ENCODE results near the gene ZNF282. TPM values are rescaled to one million over a fixed set of nuclear protein-coding genes. Genes with fewer than 3 reads are reported as not detected.

Gene ZNF282
- total RNA-seq, 1 experiment from 2014 or later, result 44.0 TPM

GRCh38 chr7:149261316-149261828 lies 66.0 kb downstream of the ZNF282 start:
- ChIA-PET CTCF (interaction anchor here (0.9 to 3.1 kb wide), 9 partner anchors 9 to 199 kb away, joined by 3 to 35 read pairs (median 4); partner anchors contain the start of gene ZNF282), POLR2A (interaction anchor here (0.5 to 1.4 kb wide), 5 partner anchors 9 to 66 kb away, joined by 3 to 16 read pairs (median 4); partner anchors contain the start of gene ZNF282)
- no peak for DNase-seq
- intact Hi-C loops (cut with micrococcal nuclease; ENCODE audit: unreplicated experiment), result loop anchor here (5.0 kb wide), 1 partner anchor 161 kb away; no protein-coding TSS in a partner anchor
- Histone ChIP-seq H3K9me3 (no peaks in the 10 kb centered on the region), H3K27me3 (replicated peaks; ENCODE audit: control insufficient read depth, insufficient read depth, low read length) (no peaks in the 10 kb centered on the region), H3K36me3 (ENCODE audit: control insufficient read depth, insufficient read depth, low read length) (peaks cover 3% of the 10 kb centered on the region), H3K4me1 (no peaks in the 10 kb centered on the region), H3K4me3 (ENCODE audit: low read depth, low read length) (peak overlapping the region; percentile 65)
- Mint-ChIP-seq H3K36me3 (ENCODE audit: insufficient read depth, unreplicated experiment) (peaks cover 30% of the 10 kb centered on the region), H3K27ac (ENCODE audit: unreplicated experiment) (peak overlapping the region; percentile 94), H3K4me3 (ENCODE audit: unreplicated experiment) (peak overlapping the region; percentile 84), H3K4me1 (ENCODE audit: low read depth, unreplicated experiment) (peaks cover 8% of the 10 kb centered on the region), H3K27me3 (ENCODE audit: insufficient read depth, unreplicated experiment) (no peaks in the 10 kb centered on the region), H3K9me3 (ENCODE audit: unreplicated experiment) (no peaks in the 10 kb centered on the region)
- TF ChIP-seq CTCF (IDR thresholded peaks at IDR 0.05; ENCODE audit: insufficient read depth in 1 of 2, low read depth in 1 of 2, low read length in 1 of 2, severe bottlenecking in 1 of 2, unreplicated experiment in 1 of 2), result no peak
- BruUV-seq (replicated peaks), result no TSS peak

- Mint-ChIP-seq H3K4me3 (ENCODE audit: unreplicated experiment) (peak within 1 kb of the TSS; percentile 84), H3K27me3 (ENCODE audit: insufficient read depth, unreplicated experiment) (no peaks in the 10 kb centered on the region), H3K36me3 (ENCODE audit: insufficient read depth, unreplicated experiment) (peaks cover 34% of the 10 kb centered on the region), H3K9me3 (ENCODE audit: unreplicated experiment) (no peaks in the 10 kb centered on the region), H3K27ac (ENCODE audit: unreplicated experiment) (peak within 1 kb of the TSS; percentile 94), H3K4me1 (ENCODE audit: low read depth, unreplicated experiment) (peaks cover 8% of the 10 kb centered on the region)
- no TSS peak for BruUV-seq (replicated peaks)
- peak; percentile 58 to 90 for TF ChIP-seq CTCF (IDR thresholded peaks at IDR 0.05; ENCODE audit: insufficient read depth in 1 of 2, low read depth in 1 of 2, low read length in 1 of 2, severe bottlenecking in 1 of 2, unreplicated experiment in 1 of 2)
- Histone ChIP-seq H3K9me3 (no peaks in the 10 kb centered on the region), H3K27me3 (replicated peaks; ENCODE audit: control insufficient read depth, insufficient read depth, low read length) (no peaks in the 10 kb centered on the region), H3K4me1 (no peaks in the 10 kb centered on the region), H3K4me3 (ENCODE audit: low read depth, low read length) (peak within 1 kb of the TSS; percentile 65), H3K36me3 (ENCODE audit: control insufficient read depth, insufficient read depth, low read length) (peaks cover 3% of the 10 kb centered on the region)
- ChIA-PET CTCF (interaction anchor here (0.5 to 3.1 kb wide), 10 partner anchors 9 to 400 kb away, joined by 3 to 35 read pairs (median 4); partner anchors contain the start of gene ZNF282), POLR2A (interaction anchor here (0.5 to 1.4 kb wide), 5 partner anchors 9 to 67 kb away, joined by 3 to 16 read pairs (median 4); partner anchors contain the start of gene ZNF282)
- intact Hi-C loops (cut with micrococcal nuclease; ENCODE audit: unreplicated experiment), result loop anchor here (1.0 to 5.0 kb wide), 5 partner anchors 23 to 233 kb away; partner anchors contain the start of genes PDIA4 and ZNF212
- peak; percentile 87 to 91 for DNase-seq
Measured at GRCh38 chr7:149261829-149262617, 66.7 kb downstream of the ZNF282 start, which contains the start of gene ZNF783. TSS of gene ZNF783 (plus strand) at chr7:149262196. CDS start at chr7:149262334, 138 bp downstream.

GRCh38 chr7:149266451-149266850 lies 71.1 kb downstream of the ZNF282 start:
- peaks cover 49% of the 10 kb centered on the region for H3K36me3 Mint-ChIP-seq (ENCODE audit: insufficient read depth, unreplicated experiment)

More at GRCh38 chr7:149266451-149266850, 71.1 kb downstream of the ZNF282 start:
- POLR2A ChIA-PET, result no interaction called here
- H3K4me3 Mint-ChIP-seq (ENCODE audit: unreplicated experiment), result no peak overlapping the region
- H3K27ac Mint-ChIP-seq (ENCODE audit: unreplicated experiment), result no peak overlapping the region
- Histone ChIP-seq H3K9me3 (no peaks in the 10 kb centered on the region), H3K36me3 (ENCODE audit: control insufficient read depth, insufficient read depth, low read length) (peaks cover 3% of the 10 kb centered on the region), H3K4me3 (ENCODE audit: low read depth, low read length) (no peak overlapping the region), H3K27me3 (replicated peaks; ENCODE audit: control insufficient read depth, insufficient read depth, low read length) (no peaks in the 10 kb centered on the region), H3K4me1 (no peaks in the 10 kb centered on the region)
- H3K4me1 Mint-ChIP-seq (ENCODE audit: low read depth, unreplicated experiment), result peaks cover 8% of the 10 kb centered on the region
- no peak for DNase-seq
- no peaks in the 10 kb centered on the region for H3K27me3 Mint-ChIP-seq (ENCODE audit: insufficient read depth, unreplicated experiment)
- BruUV-seq (replicated peaks), result no TSS peak
- no peaks in the 10 kb centered on the region for H3K9me3 Mint-ChIP-seq (ENCODE audit: unreplicated experiment)
- TF ChIP-seq CTCF (IDR thresholded peaks at IDR 0.05; ENCODE audit: insufficient read depth in 1 of 2, low read depth in 1 of 2, low read length in 1 of 2, severe bottlenecking in 1 of 2, unreplicated experiment in 1 of 2), result no peak
- intact Hi-C loops (cut with micrococcal nuclease; ENCODE audit: unreplicated experiment), result no loop called here
- CTCF ChIA-PET, result no interaction called here

Measured in Caco-2 (cell line).